ENCODE results near the gene RRAD. TPM values are rescaled to one million over a fixed set of nuclear protein-coding genes. Genes with fewer than 3 reads are reported as not detected.

RRAD gene
- polyA plus RNA-seq, 1 experiment: 1.9 TPM

DNA sequence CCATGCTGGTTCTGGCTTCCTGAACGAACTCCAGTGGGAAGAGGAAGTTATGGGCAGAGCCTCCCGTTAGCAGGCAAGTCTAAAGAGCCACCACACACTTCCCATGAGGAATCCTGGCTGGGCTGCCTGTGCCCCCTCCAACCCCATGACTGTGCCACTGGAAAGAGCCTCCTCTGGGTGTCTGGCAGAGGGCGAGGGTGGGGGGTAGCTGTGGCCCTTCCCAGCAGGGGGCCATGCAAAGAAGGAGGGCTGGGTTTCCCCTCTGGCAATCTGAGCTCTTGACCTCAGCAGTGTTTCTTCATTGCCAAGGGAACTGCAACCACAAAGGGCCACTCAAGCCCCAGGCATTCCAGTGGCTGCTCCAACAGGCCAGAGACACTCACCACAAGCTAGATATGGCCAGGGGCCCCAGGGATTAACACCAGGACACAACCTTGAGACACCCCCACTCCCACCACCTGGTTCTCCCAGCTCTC lies 1.7 kb upstream of the RRAD start:
- Histone ChIP-seq H3K27ac (ENCODE audit: low read depth, low read length) (peak overlapping the region; percentile 21), H3K9me3 (ENCODE audit: control insufficient read depth, insufficient read depth, low read length) (peaks cover 2% of the 10 kb centered on the region; the same call in 1 of the 2 replicates), H3K27me3 (ENCODE audit: control insufficient read depth, insufficient read depth, low read length) (peaks cover 10% of the 10 kb centered on the region), H3K4me3 (ENCODE audit: low read depth, low read length) (no peak overlapping the region)
- TF ChIP-seq, protein P1, sequence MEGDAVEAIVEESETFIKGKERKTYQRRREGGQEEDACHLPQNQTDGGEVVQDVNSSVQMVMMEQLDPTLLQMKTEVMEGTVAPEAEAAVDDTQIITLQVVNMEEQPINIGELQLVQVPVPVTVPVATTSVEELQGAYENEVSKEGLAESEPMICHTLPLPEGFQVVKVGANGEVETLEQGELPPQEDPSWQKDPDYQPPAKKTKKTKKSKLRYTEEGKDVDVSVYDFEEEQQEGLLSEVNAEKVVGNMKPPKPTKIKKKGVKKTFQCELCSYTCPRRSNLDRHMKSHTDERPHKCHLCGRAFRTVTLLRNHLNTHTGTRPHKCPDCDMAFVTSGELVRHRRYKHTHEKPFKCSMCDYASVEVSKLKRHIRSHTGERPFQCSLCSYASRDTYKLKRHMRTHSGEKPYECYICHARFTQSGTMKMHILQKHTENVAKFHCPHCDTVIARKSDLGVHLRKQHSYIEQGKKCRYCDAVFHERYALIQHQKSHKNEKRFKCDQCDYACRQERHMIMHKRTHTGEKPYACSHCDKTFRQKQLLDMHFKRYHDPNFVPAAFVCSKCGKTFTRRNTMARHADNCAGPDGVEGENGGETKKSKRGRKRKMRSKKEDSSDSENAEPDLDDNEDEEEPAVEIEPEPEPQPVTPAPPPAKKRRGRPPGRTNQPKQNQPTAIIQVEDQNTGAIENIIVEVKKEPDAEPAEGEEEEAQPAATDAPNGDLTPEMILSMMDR (IDR thresholded peaks at IDR 0.05; ENCODE audit: low read depth, low read length): no peak
- no peak for DNase-seq (ENCODE audit: low read depth, low spot score)
- CTCF ChIA-PET: interaction anchor here (0.6 to 4.2 kb wide), 5 partner anchors 8 to 227 kb away, joined by 3 to 77 read pairs (median 4); partner anchors contain the start of gene CDH16
- POLR2A ChIA-PET: interaction anchor here (0.6 to 1.5 kb wide), 2 partner anchors 19 to 32 kb away, joined by 3 read pairs; no protein-coding TSS in a partner anchor

DNA sequence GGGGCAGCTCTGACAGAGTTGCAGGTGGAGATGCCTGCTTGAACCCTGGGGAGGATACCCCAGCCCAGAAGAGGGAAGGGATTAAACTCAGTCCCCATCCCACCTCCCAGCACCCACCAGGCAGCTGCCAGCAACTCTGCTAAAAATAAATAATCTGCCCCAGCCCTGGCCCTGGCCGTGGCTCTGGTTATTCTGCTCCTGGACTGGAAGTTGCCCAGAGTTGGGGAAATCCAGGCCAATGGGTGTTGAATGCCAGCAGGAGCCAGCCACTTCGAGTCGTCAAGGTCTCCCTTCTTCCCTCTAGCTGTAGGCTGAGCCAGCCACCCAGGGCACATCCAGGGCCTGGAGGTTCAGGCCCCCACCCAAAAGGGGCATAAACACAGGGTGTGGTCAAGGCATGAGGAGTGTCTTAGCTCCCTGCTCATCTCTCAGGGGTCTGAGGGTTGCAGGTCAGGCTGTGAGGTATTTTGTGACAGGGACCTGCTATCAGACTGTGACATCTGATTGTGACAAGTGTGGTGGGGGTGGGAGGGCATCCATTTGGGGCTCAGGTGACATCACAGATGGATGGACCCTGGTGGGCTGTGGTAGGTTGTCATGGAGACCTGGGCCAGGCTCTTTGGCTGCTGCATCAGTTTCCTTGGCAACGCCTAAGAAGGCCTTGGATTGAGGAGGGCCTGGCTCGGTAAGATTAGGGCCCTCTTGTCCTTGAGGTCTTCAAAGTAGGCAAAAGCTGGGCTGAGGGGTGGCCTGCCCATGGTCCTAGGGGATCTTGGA lies 1.0 kb upstream of the RRAD start:
- peaks cover 14% of the 10 kb centered on the region for H3K27me3 ChIP-seq (ENCODE audit: control insufficient read depth, insufficient read depth, low read length)
- TF ChIP-seq, protein P1 (IDR thresholded peaks at IDR 0.05; ENCODE audit: low read depth, low read length): no peak
- ChIA-PET POLR2A (interaction anchor here (0.6 to 1.5 kb wide), 2 partner anchors 19 to 31 kb away, joined by 3 read pairs; no protein-coding TSS in a partner anchor), CTCF (interaction anchor here (0.6 to 4.2 kb wide), 9 partner anchors 8 to 228 kb away, joined by 3 to 77 read pairs (median 3); partner anchors contain the start of genes CDH16 and NAE1)
- DNase-seq (ENCODE audit: low read depth, low spot score): no peak
- H3K4me3 ChIP-seq (ENCODE audit: low read depth, low read length): no peak overlapping the region
- H3K9me3 ChIP-seq (ENCODE audit: control insufficient read depth, insufficient read depth, low read length): peaks cover 2% of the 10 kb centered on the region; the same call in 1 of the 2 replicates
- peak overlapping the region; percentile 21 for H3K27ac ChIP-seq (ENCODE audit: low read depth, low read length)

DNA sequence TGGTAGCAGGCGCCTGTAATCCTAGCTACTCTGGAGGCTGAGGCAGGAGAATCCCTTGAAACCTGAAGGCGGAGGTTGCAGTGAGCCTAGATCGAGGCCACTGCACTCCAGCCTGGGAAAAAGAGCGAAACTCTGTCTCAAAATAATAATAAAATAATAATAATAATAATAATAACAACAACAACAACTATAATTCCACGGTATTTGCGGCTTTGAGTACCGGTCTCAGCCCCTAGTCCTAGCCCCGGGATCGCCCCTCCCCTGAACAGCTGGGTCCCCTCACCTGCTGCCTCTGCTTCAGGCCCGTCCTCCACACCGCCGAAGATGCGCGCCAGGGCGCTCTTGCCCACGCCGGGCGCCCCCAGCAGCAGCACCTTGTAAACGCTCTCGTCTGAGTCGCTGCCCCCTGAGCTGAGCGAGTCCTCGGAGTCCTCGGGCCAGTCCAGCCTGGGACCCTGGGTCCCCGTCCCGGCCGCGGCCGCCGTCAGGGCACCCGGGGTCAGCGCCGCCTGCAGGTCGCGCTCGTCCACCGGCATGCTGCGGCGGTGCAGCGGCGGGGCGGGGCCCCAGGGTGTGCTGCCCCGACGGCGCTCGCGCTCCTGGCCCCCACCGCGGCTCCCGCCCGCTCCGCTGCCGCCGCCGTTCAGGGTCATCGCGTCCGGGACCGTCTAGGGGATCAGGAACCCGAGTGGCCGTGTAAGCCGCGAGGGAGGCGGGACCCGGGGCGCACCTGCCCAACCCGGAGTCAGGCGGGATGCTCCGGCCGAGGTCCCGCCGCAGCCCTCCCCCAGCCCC lies 611 bp downstream of the RRAD start:
- DNase-seq (ENCODE audit: low read depth, low spot score): no peak
- CTCF ChIA-PET: no interaction called here
- no peak overlapping the region for H3K27ac ChIP-seq (ENCODE audit: low read depth, low read length)

DNA sequence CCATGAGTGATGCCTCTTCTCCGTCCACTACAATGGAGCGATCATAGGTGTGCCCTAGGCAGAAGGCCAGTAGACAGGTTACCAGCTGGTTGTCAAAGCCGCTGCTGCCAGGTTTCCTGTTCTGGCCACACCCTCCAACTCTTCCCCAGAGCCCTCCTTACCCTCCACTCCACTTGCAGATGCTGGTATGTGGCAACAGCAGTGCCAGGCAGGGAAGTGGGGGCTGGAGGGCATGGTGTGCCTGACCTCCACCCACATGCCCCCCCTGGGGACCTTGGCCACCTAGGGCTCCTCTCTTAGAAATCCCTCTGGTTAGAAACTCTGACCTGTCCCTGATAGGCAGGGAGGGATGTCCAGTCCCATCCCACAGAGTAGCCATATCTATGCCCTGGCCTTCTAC lies 1.5 kb downstream of the RRAD start:
- Histone ChIP-seq H3K9me3 (ENCODE audit: control insufficient read depth, insufficient read depth, low read length) (peaks cover 2% of the 10 kb centered on the region; the same call in 1 of the 2 replicates), H3K27ac (ENCODE audit: low read depth, low read length) (no peak overlapping the region), H3K27me3 (ENCODE audit: control insufficient read depth, insufficient read depth, low read length) (peaks cover 28% of the 10 kb centered on the region), H3K4me3 (ENCODE audit: low read depth, low read length) (no peak overlapping the region)
- TF ChIP-seq, protein P1 (IDR thresholded peaks at IDR 0.05; ENCODE audit: low read depth, low read length): no peak
- ChIA-PET CTCF (interaction anchor here (1.3 kb wide), 1 partner anchor 29 kb away, joined by 3 read pairs; no protein-coding TSS in a partner anchor), POLR2A (no interaction called here)
- DNase-seq (ENCODE audit: low read depth, low spot score): no peak

More for the DNA sequence above, 611 bp downstream of the RRAD start:
- Histone ChIP-seq H3K27me3 (ENCODE audit: control insufficient read depth, insufficient read depth, low read length) (peaks cover 24% of the 10 kb centered on the region), H3K4me3 (ENCODE audit: low read depth, low read length) (peak overlapping the region; percentile 55), H3K9me3 (ENCODE audit: control insufficient read depth, insufficient read depth, low read length) (peaks cover 2% of the 10 kb centered on the region; the same call in 1 of the 2 replicates)
- TF ChIP-seq, protein P1 (IDR thresholded peaks at IDR 0.05; ENCODE audit: low read depth, low read length): 0 out of 2 replicates have a peak, but pooled peaks have one; percentile 16
- POLR2A ChIA-PET: no interaction called here

Measured in AG04450 (cell line).